SK-N-SH treated with all-trans-retinoic acid at 6 μM for 48 hours (cell line): ENCODE measurements around the gene PLEKHG5.

Experiments
- ATAC-seq: fragments of 200-7000 bp; cut with Tn5 transposase; 3 replicates; pipeline ENCODE4 v1.9.1; 2020; ENCODE audit warnings: mild to moderate bottlenecking, moderate library complexity
- ARNTL ChIP-seq: fragments of 450-650 bp; formaldehyde crosslinking; IDR thresholded peaks from 2 replicates; pipeline ENCODE4 v1.5.0; 2020; ENCODE audit warnings: low read depth, mild to moderate bottlenecking, moderate library complexity, borderline replicate concordance
- BACH2 ChIP-seq: fragments of 250-450 bp; sonication (Bioruptor Pico); IDR thresholded peaks from 2 replicates; pipeline ENCODE4 v1.9.0; 2021; ENCODE audit warnings: mild to moderate bottlenecking, borderline replicate concordance
- CREB5 ChIP-seq: fragments of 250-450 bp; sonication (Bioruptor Pico); IDR thresholded peaks from 2 replicates; pipeline ENCODE4 v1.5.1; 2020; ENCODE audit warnings: low read depth, mild to moderate bottlenecking, moderate library complexity
- ESRRG ChIP-seq: fragments of 250-450 bp; sonication (Bioruptor Pico); IDR thresholded peaks from 2 replicates; pipeline ENCODE4 v1.6.1; 2021; ENCODE audit warnings: mild to moderate bottlenecking
- GLIS3 ChIP-seq: fragments of 250-450 bp; sonication (Bioruptor Pico); IDR thresholded peaks from 2 replicates; pipeline ENCODE4 v1.5.0; 2020; ENCODE audit warnings: mild to moderate bottlenecking, moderate library complexity
- ISL1 ChIP-seq: fragments of 250-450 bp; sonication (Bioruptor Pico); IDR thresholded peaks from 2 replicates; pipeline ENCODE4 v2.1.2; 2022; ENCODE audit warnings: mild to moderate bottlenecking, moderate library complexity
- OSR1 ChIP-seq: fragments of 250-450 bp; sonication (Bioruptor Pico); IDR thresholded peaks from 2 replicates; pipeline ENCODE4 v1.8.0; 2022; ENCODE audit warnings: moderate library complexity, mild to moderate bottlenecking, inconsistent platforms
- PATZ1 ChIP-seq: fragments of 250-450 bp; sonication (Bioruptor Pico); IDR thresholded peaks from 2 replicates; pipeline ENCODE4 v1.8.0; 2020; ENCODE audit warnings: mild to moderate bottlenecking, moderate library complexity, borderline replicate concordance
- POU6F1 ChIP-seq: fragments of 250-450 bp; sonication (Bioruptor Pico); IDR thresholded peaks from 2 replicates; pipeline ENCODE4 v1.8.0; 2021; ENCODE audit warnings: low read depth, mild to moderate bottlenecking, moderate library complexity, borderline replicate concordance
- PPARA ChIP-seq: fragments of 250-450 bp; sonication (Bioruptor Pico); IDR thresholded peaks from 2 replicates; pipeline ENCODE4 v1.5.0; 2020; ENCODE audit warnings: mild to moderate bottlenecking, borderline replicate concordance
- RARB ChIP-seq: fragments of 250-450 bp; sonication (Bioruptor Pico); IDR thresholded peaks from 2 replicates; pipeline ENCODE4 v1.8.0; 2021; ENCODE audit warnings: mild to moderate bottlenecking, moderate library complexity
- SNAI2 ChIP-seq: fragments of 250-450 bp; sonication (Bioruptor Pico); IDR thresholded peaks from 2 replicates; pipeline ENCODE4 v1.5.0; 2020; ENCODE audit warnings: mild to moderate bottlenecking, moderate library complexity
- TCF4 ChIP-seq: fragments of 250-450 bp; sonication (Bioruptor Pico); IDR thresholded peaks from 2 replicates; pipeline ENCODE4 v1.8.0; 2021; ENCODE audit warnings: mild to moderate bottlenecking, moderate library complexity, borderline replicate concordance
- TOX ChIP-seq: fragments of 250-450 bp; sonication (Bioruptor Pico); IDR thresholded peaks from 2 replicates; pipeline ENCODE4 v1.8.0; 2021; ENCODE audit warnings: mild to moderate bottlenecking, moderate library complexity, borderline replicate concordance
- TSHZ2 ChIP-seq: fragments of 250-450 bp; sonication (Bioruptor Pico); IDR thresholded peaks from 2 replicates; pipeline ENCODE4 v1.5.0; 2020; ENCODE audit warnings: mild to moderate bottlenecking, moderate library complexity
- ZC3H10 ChIP-seq: fragments of 250-450 bp; sonication (Bioruptor Pico); IDR thresholded peaks from 2 replicates; pipeline ENCODE4 v1.5.1; 2021; ENCODE audit warnings: mild to moderate bottlenecking, moderate library complexity
- ZFP3 ChIP-seq: fragments of 250-450 bp; sonication (Bioruptor Pico); IDR thresholded peaks from 2 replicates; pipeline ENCODE4 v1.5.0; 2020; ENCODE audit warnings: mild to moderate bottlenecking, moderate library complexity
- ZNF565 ChIP-seq: fragments of 450-650 bp; formaldehyde crosslinking; conservative IDR thresholded peaks from 2 replicates; pipeline ENCODE4 v1.5.0; 2020; ENCODE audit warnings: low read depth, mild to moderate bottlenecking, moderate library complexity
- ZNF70 ChIP-seq: fragments of 450-650 bp; formaldehyde crosslinking; IDR thresholded peaks from 2 replicates; pipeline ENCODE4 v1.5.0; 2020; ENCODE audit warnings: mild to moderate bottlenecking, moderate library complexity
- ZNF8 ChIP-seq: fragments of 450-650 bp; formaldehyde crosslinking; IDR thresholded peaks from 2 replicates; pipeline ENCODE4 v1.5.0; 2020; ENCODE audit warnings: mild to moderate bottlenecking, moderate library complexity

Gene PLEKHG5

GRCh38 chr1:6447818-6448748 is 43.4 kb downstream of the PLEKHG5 start:
- ATAC-seq: no peak
- TF ChIP-seq OSR1 (CRISPR knock-in tag) (no peak), POU6F1 (no peak), TSHZ2 (no peak), ESRRG (no peak), SNAI2 (CRISPR knock-in tag) (no peak), ARNTL (CRISPR knock-in tag) (no peak), ZC3H10 (CRISPR knock-in tag) (no peak), ZFP3 (CRISPR knock-in tag) (no peak)
- TF ChIP-seq, all 23 proteins: peak for 0

GRCh38 chr1:6447016-6447817 is 44.2 kb downstream of the PLEKHG5 start:
- no peak for ATAC-seq

More at GRCh38 chr1:6447016-6447817, 44.2 kb downstream of the PLEKHG5 start:
- TF ChIP-seq PPARA (CRISPR knock-in tag) (no peak), POU6F1 (no peak), ARNTL (CRISPR knock-in tag) (no peak), CREB5 (CRISPR knock-in tag) (no peak), TCF4 (CRISPR knock-in tag) (no peak), BACH2 (CRISPR knock-in tag) (no peak), OSR1 (CRISPR knock-in tag) (no peak), ZNF565 (CRISPR knock-in tag) (no peak), TOX (no peak), SNAI2 (CRISPR knock-in tag) (no peak), PATZ1 (CRISPR knock-in tag) (no peak), GLIS3 (CRISPR knock-in tag) (no peak), ISL1 (CRISPR knock-in tag) (no peak), RARB (CRISPR knock-in tag) (no peak), ZC3H10 (CRISPR knock-in tag) (no peak), ZFP3 (CRISPR knock-in tag) (no peak), ZNF70 (no peak), ZNF8 (CRISPR knock-in tag) (no peak)
